SKM-1 treated with dmso at 0.1 percent for 144 hours (cell line): ENCODE data around the gene SHC3.

ENCODE experiments used
- DNase-seq: peaks from one replicate; lab custom pipeline; 2025; ENCODE audit not compliant: unreplicated experiment; lab: John Stamatoyannopoulos, UW

Gene SHC3

DNA sequence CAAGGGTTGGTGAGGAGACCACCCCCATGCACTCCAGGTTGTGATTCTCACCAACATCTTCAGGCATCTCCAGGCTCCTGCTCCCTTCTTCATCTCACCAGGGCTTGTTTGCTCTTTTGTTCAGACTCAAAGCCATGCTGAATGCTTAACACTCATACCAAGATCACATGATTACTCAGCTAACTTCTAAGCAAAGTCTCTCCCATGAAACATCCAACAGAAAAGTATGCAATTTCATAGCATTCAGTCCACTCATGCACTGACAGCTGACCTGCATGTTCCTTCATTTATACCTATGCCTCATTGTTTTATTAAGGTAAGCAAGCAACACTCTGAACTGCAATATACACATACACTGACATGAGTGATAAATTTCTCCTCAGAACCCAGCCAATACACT, 69.0 kb downstream of the SHC3 start:
- DNase-seq = no peak

- DNase-seq = no peak
Measured at GRCh38 chr9:89107406-89107805, 71.2 kb downstream of the SHC3 start.

GRCh38 chr9:89106224-89106851, 72.3 kb downstream of the SHC3 start:
- no peak for DNase-seq

- no peak for DNase-seq
Measured at GRCh38 chr9:89104821-89105220, 73.8 kb downstream of the SHC3 start.

- no peak for DNase-seq
Measured at GRCh38 chr9:89097219-89097618, 81.4 kb downstream of the SHC3 start.

- no peak for DNase-seq
Measured at GRCh38 chr9:89096807-89097206, 81.8 kb downstream of the SHC3 start.

- no peak for DNase-seq
Measured at GRCh38 chr9:89095761-89096528, 82.7 kb downstream of the SHC3 start.

GRCh38 chr9:89093201-89093975, 85.2 kb downstream of the SHC3 start:
- DNase-seq = no peak

DNA sequence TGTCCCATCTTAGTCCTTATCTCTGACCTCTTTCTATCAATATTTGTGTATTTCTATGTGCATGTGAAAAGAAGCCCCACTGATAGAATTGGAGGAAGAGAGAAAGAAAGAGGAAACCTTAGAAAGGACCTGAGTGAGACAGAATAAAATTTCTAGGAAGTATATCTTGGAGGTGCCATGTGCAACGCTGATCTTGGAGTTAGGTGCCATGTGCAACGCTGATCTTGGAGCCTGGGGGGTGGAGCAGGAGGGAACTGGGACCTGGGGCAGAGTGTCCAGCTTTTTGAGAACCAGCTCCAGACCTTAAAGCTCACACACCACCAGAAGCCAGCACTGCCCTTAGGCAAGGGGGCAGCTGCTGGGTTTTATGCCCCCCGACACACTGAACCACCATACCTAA, 89.4 kb downstream of the SHC3 start:
- no peak for DNase-seq

GRCh38 chr9:89083626-89084025, 95.0 kb downstream of the SHC3 start:
- no peak for DNase-seq

DNA sequence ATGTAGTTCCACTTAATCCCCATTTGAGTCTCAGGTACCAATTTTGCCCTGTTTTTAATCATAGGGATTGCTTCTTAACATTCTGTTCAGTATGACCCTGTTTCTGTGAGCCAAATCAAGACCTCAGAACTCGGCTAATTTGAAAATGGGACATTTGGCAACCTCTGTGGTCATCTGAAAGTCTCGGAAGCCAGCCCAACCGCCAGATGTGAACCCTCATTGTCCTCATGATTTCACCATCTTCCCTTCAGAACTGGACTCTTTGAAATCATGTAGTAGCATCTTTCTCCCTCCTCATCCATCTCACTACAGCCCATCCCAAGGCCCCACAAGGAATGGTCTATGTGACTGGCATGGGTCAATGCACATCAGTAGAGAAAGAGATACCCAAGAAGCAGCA, 98.4 kb downstream of the SHC3 start:
- no peak for DNase-seq

GRCh38 chr9:89079391-89079790, 99.2 kb downstream of the SHC3 start:
- DNase-seq = no peak

GRCh38 chr9:89078860-89079259, 99.8 kb downstream of the SHC3 start:
- DNase-seq = no peak

DNA sequence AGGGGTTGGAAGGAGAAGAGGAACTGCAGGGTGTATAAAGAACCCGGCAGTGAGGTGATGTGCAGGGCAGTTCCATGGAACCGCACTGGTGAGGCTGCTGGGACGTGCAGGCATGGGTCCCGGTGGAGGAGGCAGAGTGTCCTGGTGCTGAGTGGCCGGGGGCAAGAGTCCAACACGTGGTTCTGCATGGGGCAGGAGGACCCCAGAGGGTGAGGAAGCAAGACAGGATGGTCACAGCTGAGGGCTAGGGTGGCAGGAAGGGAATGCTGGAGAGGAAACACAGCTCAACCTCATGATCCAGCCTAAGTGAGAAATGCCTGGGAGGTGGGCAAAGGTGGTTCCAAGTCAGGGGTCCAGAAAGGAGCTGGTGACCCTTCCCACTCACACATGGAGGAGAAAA, 100.2 kb downstream of the SHC3 start:
- no peak for DNase-seq

DNA sequence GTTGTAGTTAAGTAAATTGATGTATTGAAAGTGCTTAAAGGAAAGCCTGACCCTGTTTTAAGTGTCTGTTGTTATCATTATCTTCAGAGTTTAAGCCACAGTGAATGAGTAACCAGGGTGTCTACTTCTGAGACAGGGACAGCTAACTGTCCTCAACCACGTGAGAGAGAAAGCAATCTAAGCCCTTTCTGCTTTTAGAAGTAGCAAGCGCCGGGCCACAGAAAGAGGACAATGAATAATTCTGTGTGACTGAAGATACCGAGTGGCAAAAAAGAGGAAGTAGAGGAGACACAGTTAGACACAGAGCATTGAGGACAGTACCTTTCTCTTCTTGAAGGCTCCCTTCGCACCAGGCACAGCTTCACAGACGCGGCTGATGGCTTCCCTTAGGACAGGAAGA, 101.1 kb downstream of the SHC3 start:
- peak; percentile 44 for DNase-seq

- no peak for DNase-seq
Measured at GRCh38 chr9:89073397-89073796, 105.2 kb downstream of the SHC3 start.

GRCh38 chr9:89071591-89071990, 107.0 kb downstream of the SHC3 start:
- DNase-seq = no peak

GRCh38 chr9:89066835-89067234, 111.8 kb downstream of the SHC3 start:
- no peak for DNase-seq

- no peak for DNase-seq
Measured at GRCh38 chr9:89065921-89066320, 112.7 kb downstream of the SHC3 start.

DNA sequence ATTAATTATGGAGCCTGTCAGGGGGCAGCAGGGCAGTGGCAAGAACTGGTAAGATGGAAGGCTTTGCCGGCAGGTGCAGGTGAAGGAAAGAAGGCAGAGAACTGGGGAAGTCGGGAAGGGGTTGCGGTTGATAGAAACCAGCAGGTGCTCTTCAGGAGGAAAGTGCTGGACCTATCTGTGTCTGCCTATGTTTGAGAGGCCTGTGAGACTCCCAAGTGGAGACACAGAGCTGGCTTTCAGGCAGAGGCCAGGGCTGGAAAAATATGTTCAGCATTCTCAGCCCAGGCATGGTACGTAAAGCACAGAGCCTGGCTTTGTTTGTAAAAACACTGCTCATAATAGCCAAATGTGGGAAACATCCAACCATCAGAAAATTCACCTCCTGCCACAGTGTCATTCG, 117.8 kb downstream of the SHC3 start:
- no peak for DNase-seq

GRCh38 chr9:89059925-89060506, 118.6 kb downstream of the SHC3 start:
- DNase-seq = no peak

- no peak for DNase-seq
Measured at GRCh38 chr9:89058906-89059305, 119.7 kb downstream of the SHC3 start.
